Measurements from ENCODE around the gene KRT32.

GRCh38 chr17:41439375-41439774, 27.8 kb downstream of the KRT32 start:
- TF ChIP-seq EZH2 (IDR thresholded peaks at IDR 0.05) = no peak
- no peak for TF ChIP-seq POLR2AphosphoS5 (IDR thresholded peaks at IDR 0.05; ENCODE audit: borderline replicate concordance, low read depth, low read length)
- no peak for TF ChIP-seq FOXP2 (optimal IDR thresholded peaks at IDR 0.05; ENCODE audit: control extremely low read depth, extremely low read length, insufficient read depth)
